GM12878 (cell line): ENCODE measurements around the gene RAD51B.

Source experiments
- CBX3 ChIP-seq: fragments of 200-600 bp; sonication (generic); IDR thresholded peaks from 2 replicates; pipeline ENCODE4 v1.6.1; 2016; ENCODE audit warnings: low read depth, borderline replicate concordance
- CREB1 ChIP-seq: IDR thresholded peaks from 2 replicates; pipeline ENCODE4 v1.6.1; 2012; ENCODE audit warnings: low read depth, mild to moderate bottlenecking, inconsistent platforms
- E4F1 ChIP-seq: fragments of 450-650 bp; IDR thresholded peaks from 2 replicates; pipeline ENCODE4 v1.6.1; 2018; ENCODE audit warnings: borderline replicate concordance, mild to moderate bottlenecking; ENCODE audit not compliant: partially characterized antibody
- EZH2 ChIP-seq: IDR thresholded peaks from 2 replicates; pipeline ENCODE4 v1.6.1; 2012; ENCODE audit warnings: low read depth, mild to moderate bottlenecking, control low read depth, inconsistent platforms, low read length, borderline replicate concordance; ENCODE audit not compliant: control insufficient read depth
- FOXM1 ChIP-seq: IDR thresholded peaks from 2 replicates; pipeline ENCODE4 v1.6.1; 2012; ENCODE audit warnings: low read depth, mild to moderate bottlenecking, inconsistent platforms, low read length, moderate library complexity
- PML ChIP-seq: IDR thresholded peaks from 2 replicates; pipeline ENCODE4 v1.6.1; 2012; ENCODE audit warnings: low read length, inconsistent platforms
- POLR2A ChIP-seq: IDR thresholded peaks from 2 replicates; pipeline ENCODE4 v1.6.1; 2011; ENCODE audit warnings: low read depth, mild to moderate bottlenecking, low read length

GRCh38 chr14:67806246-67806645 is 13.3 kb upstream of the RAD51B start:
- TF ChIP-seq CREB1: no peak
- no peak for TF ChIP-seq EZH2
- TF ChIP-seq PML: no peak
- TF ChIP-seq FOXM1: no peak
- no peak for TF ChIP-seq E4F1
- no peak for TF ChIP-seq POLR2A
- no peak for TF ChIP-seq CBX3
